ENCODE measurements around the gene POP7. TPM values are rescaled to one million over a fixed set of nuclear protein-coding genes. Genes with fewer than 3 reads are reported as not detected.
"Not testable (repeated sequence)": the region's sequence is repeated elsewhere in the genome, so short reads cannot be mapped to it uniquely, and the experiment has no call there.

The POP7 gene
- total RNA-seq, 1 experiment from 2014 or later, result 72.6 TPM

GRCh38 chr7:100696123-100696521, 9.8 kb upstream of the POP7 start:
- no peak for TF ChIP-seq EZH2 (IDR thresholded peaks at IDR 0.05; ENCODE audit: borderline replicate concordance, low read depth, low read length, poor library complexity, severe bottlenecking)
- no peak for TF ChIP-seq CTCF (conservative IDR thresholded peaks at IDR 0.05; ENCODE audit: low read depth, low read length)
- POLR2A ChIA-PET (ENCODE audit: low non-redundant PET), result no interaction called here

GRCh38 chr7:100699018-100699417, 6.9 kb upstream of the POP7 start:
- CTCF ChIA-PET, result no interaction called here
- peaks cover 37% of the 10 kb centered on the region for H3K27me3 ChIP-seq (replicated peaks; ENCODE audit: insufficient read depth, low read depth, low read length, poor library complexity)
- H3K9me3 ChIP-seq (ENCODE audit: low read depth, low read length, poor library complexity, severe bottlenecking), result no peaks in the 10 kb centered on the region
- no peak for TF ChIP-seq CTCF (conservative IDR thresholded peaks at IDR 0.05; ENCODE audit: low read depth, low read length)
- no peak for TF ChIP-seq EZH2 (IDR thresholded peaks at IDR 0.05; ENCODE audit: borderline replicate concordance, low read depth, low read length, poor library complexity, severe bottlenecking)
- intact Hi-C loops (cut with micrococcal nuclease; ENCODE audit: unreplicated experiment), result no loop called here
- no peaks in the 10 kb centered on the region for H3K36me3 ChIP-seq (ENCODE audit: insufficient read depth, low read length, poor library complexity, severe bottlenecking)
- H3K4me3 ChIP-seq (ENCODE audit: low read depth, low read length, poor library complexity, severe bottlenecking), result no peak overlapping the region
- DNase-seq (ENCODE audit: low spot score), result no peak
- H3K4me1 ChIP-seq (ENCODE audit: insufficient read depth, low read length, poor library complexity, severe bottlenecking), result no peaks in the 10 kb centered on the region
- POLR2A ChIA-PET (ENCODE audit: low non-redundant PET), result no interaction called here
- BruUV-seq (replicated peaks), result no TSS peak
- H3K27ac ChIP-seq (ENCODE audit: low read depth, low read length, poor library complexity, severe bottlenecking), result no peak overlapping the region

More at GRCh38 chr7:100696123-100696521, 9.8 kb upstream of the POP7 start:
- Histone ChIP-seq H3K4me1 (ENCODE audit: insufficient read depth, low read length, poor library complexity, severe bottlenecking) (peaks cover 14% of the 10 kb centered on the region), H3K27me3 (replicated peaks; ENCODE audit: insufficient read depth, low read depth, low read length, poor library complexity) (peaks cover 22% of the 10 kb centered on the region), H3K4me3 (ENCODE audit: low read depth, low read length, poor library complexity, severe bottlenecking) (no peak overlapping the region), H3K27ac (ENCODE audit: low read depth, low read length, poor library complexity, severe bottlenecking) (no peak overlapping the region), H3K36me3 (ENCODE audit: insufficient read depth, low read length, poor library complexity, severe bottlenecking) (peaks cover 2% of the 10 kb centered on the region), H3K9me3 (ENCODE audit: low read depth, low read length, poor library complexity, severe bottlenecking) (no peaks in the 10 kb centered on the region)
- intact Hi-C loops (cut with micrococcal nuclease; ENCODE audit: unreplicated experiment), result no loop called here
- CTCF ChIA-PET, result interaction anchor here (3.3 kb wide), 1 partner anchor 9 kb away, joined by 9 read pairs; the partner anchor contains the start of gene POP7
- no peak for DNase-seq (ENCODE audit: low spot score)
- no TSS peak for BruUV-seq (replicated peaks)

DNA sequence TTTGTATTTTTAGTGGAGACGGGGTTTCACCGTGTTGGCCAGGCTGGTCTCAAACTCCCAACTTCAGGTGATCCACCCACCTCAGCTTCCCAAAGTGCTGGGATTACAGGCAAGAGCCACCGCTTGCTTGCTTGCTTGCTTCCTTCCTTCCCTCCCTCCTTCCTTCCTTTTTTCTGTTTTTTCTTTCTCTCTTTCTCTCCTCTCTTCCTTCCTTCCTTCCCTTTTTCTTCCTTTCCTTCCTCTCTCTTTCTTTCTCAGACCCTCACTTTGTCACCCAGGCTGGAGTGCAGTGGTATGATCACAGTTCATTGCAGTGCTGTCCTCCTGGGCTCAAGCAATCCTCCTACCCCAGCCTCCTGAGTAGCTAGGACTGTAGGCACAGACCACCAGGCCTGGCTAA, 4.8 kb upstream of the POP7 start:
- H3K9me3 ChIP-seq (ENCODE audit: low read depth, low read length, poor library complexity, severe bottlenecking); H3K4me1 ChIP-seq (ENCODE audit: insufficient read depth, low read length, poor library complexity, severe bottlenecking); DNase-seq (ENCODE audit: low spot score); H3K36me3 ChIP-seq (ENCODE audit: insufficient read depth, low read length, poor library complexity, severe bottlenecking); intact Hi-C loops (cut with micrococcal nuclease; ENCODE audit: unreplicated experiment); H3K4me3 ChIP-seq (ENCODE audit: low read depth, low read length, poor library complexity, severe bottlenecking); H3K27ac ChIP-seq (ENCODE audit: low read depth, low read length, poor library complexity, severe bottlenecking); BruUV-seq (replicated peaks); POLR2A ChIA-PET (ENCODE audit: low non-redundant PET): not testable (repeated sequence)
- CTCF ChIA-PET, result interaction anchor here (0.7 kb wide), 1 partner anchor 89 kb away, joined by 3 read pairs; no protein-coding TSS in a partner anchor
- peaks cover 37% of the 10 kb centered on the region for H3K27me3 ChIP-seq (replicated peaks; ENCODE audit: insufficient read depth, low read depth, low read length, poor library complexity)

DNA sequence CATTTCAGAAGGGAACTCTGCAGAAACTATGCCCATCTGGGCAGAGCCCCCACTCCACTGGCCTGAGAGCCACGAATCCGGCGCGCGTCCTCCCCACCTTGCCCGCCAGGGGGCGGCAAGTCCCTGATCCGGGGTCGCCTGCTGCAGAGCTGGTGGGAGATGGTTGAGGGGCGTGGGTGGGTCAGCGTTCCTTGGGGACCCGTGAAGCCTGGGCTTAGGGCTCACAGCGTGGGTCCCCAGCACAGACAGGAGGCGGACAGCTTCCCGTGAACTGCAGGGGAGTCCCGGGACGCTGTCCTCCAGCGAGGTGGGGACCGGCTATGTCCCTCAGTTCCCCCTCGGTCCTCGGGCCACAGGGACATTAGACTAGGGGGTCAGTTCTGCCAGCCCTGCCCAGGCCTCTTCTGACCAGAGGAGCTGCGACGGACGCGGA, 585 bp upstream of the POP7 start:
- peak overlapping the region; percentile 95 for H3K27ac ChIP-seq (ENCODE audit: low read depth, low read length, poor library complexity, severe bottlenecking)
- H3K27me3 ChIP-seq (replicated peaks; ENCODE audit: insufficient read depth, low read depth, low read length, poor library complexity), result peaks cover 23% of the 10 kb centered on the region
- H3K4me1 ChIP-seq (ENCODE audit: insufficient read depth, low read length, poor library complexity, severe bottlenecking), result peaks cover 6% of the 10 kb centered on the region
- ChIA-PET CTCF (interaction anchor here (0.5 to 1.7 kb wide), 17 partner anchors 9 to 1607 kb away, joined by 3 to 30 read pairs (median 5); partner anchors contain the start of genes EPHB4, EPO, FBXO24 and MOSPD3), POLR2A (ENCODE audit: low non-redundant PET) (interaction anchor here (0.7 kb wide), 1 partner anchor 239 kb away, joined by 4 read pairs; no protein-coding TSS in a partner anchor)
- H3K36me3 ChIP-seq (ENCODE audit: insufficient read depth, low read length, poor library complexity, severe bottlenecking), result peaks cover 13% of the 10 kb centered on the region
- no peak for TF ChIP-seq EZH2 (IDR thresholded peaks at IDR 0.05; ENCODE audit: borderline replicate concordance, low read depth, low read length, poor library complexity, severe bottlenecking)
- TF ChIP-seq CTCF (conservative IDR thresholded peaks at IDR 0.05; ENCODE audit: low read depth, low read length), result peak; percentile 90
- H3K9me3 ChIP-seq (ENCODE audit: low read depth, low read length, poor library complexity, severe bottlenecking), result no peaks in the 10 kb centered on the region
- peak overlapping the region; percentile 77 for H3K4me3 ChIP-seq (ENCODE audit: low read depth, low read length, poor library complexity, severe bottlenecking)
- intact Hi-C loops (cut with micrococcal nuclease; ENCODE audit: unreplicated experiment), result loop anchor here (1.0 kb wide), 1 partner anchor 147 kb away; the partner anchor contains the start of gene SLC12A9
- peak; percentile 83 for DNase-seq (ENCODE audit: low spot score)
- BruUV-seq (replicated peaks), result TSS peak; percentile 93

All from A673 (cell line).